GM12874 (cell line): Measurements from ENCODE around the gene ECPAS.

Source experiments
- CTCF ChIP-seq: IDR thresholded peaks from 2 replicates; pipeline ENCODE4 v1.5.1; 2011; ENCODE audit warnings: low read depth, mild to moderate bottlenecking, control low read depth, low read length, moderate library complexity; ENCODE audit not compliant: insufficient read depth

ECPAS gene

GRCh38 chr9:111443454-111443853 lies 40.7 kb downstream of the ECPAS start:
- no peak for TF ChIP-seq CTCF

- TF ChIP-seq CTCF, result no peak
These were observed 41.7 kb downstream of the ECPAS start for GRCh38 chr9:111442360-111443027.

GRCh38 chr9:111440226-111440625 lies 44.0 kb downstream of the ECPAS start:
- no peak for TF ChIP-seq CTCF

- TF ChIP-seq CTCF, result no peak
These were observed 45.5 kb downstream of the ECPAS start for GRCh38 chr9:111438541-111439235.

GRCh38 chr9:111436571-111436970 lies 47.6 kb downstream of the ECPAS start:
- TF ChIP-seq CTCF, result no peak

- TF ChIP-seq CTCF, result no peak
These were observed 51.1 kb downstream of the ECPAS start for GRCh38 chr9:111433082-111433481.

- no peak for TF ChIP-seq CTCF
These were observed 52.5 kb downstream of the ECPAS start for GRCh38 chr9:111431684-111432083.
